Measurements from ENCODE around the gene SCARB1. TPM values are rescaled to one million over a fixed set of nuclear protein-coding genes. Genes with fewer than 3 reads are reported as not detected.
A peak's percentile ranks its signal among the peaks of the same experiment; 100 is the strongest.

The SCARB1 gene
- total RNA-seq, 2 experiments from 2014 or later = 36.2 to 38.1 TPM

DNA sequence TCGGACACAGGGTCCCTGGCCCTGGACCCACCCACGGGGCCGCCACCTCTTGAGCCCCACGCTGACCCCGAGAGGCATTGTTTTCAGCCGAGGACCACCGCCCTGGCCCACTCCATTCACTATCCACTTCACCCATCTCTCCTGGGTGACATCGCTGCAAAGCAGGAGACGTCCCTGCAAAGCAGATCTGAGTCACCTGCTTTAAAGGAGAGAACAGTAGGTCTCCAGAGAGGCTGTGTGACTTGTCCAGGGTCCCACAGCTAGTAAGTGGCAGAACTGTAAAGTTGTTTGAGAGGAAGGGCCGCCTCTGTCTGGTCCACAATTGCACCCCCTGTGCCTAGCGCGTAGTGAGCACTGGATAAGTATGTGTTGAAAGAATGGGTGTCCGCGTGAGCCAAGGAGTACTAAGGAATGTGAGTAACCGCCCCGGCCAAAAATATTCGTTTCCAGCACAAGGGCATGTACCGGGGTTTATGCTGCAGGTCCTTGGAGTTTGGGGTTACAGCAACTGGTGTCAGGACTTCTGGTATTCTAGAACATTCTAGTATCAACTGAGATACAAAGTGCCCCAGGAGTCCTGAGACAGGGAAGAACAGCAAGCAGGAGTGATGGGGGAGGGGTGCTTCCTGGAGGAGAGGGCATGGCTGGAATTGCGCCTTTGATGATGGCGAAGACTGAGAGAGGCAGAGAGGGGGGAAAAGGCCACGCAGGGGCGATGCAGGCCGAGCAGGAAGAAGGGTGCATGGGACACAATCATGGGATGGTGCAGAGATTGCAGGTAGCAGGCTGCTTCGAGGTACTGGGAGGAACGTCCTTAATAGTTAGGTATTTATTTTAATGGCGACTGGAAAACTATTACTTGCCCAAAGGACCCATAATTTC is 91.1 kb downstream of the SCARB1 start:
- Mint-ChIP-seq H3K27ac (no peak overlapping the region), H3K4me3 (no peak overlapping the region), H3K27me3 (peaks cover 20% of the 10 kb centered on the region), H3K4me1 (ENCODE audit: low read depth) (peaks cover 34% of the 10 kb centered on the region), H3K9me3 (peaks cover 4% of the 10 kb centered on the region), H3K36me3 (ENCODE audit: low read depth) (peaks cover 10% of the 10 kb centered on the region)
- CTCF ChIA-PET = interaction anchor here (0.6 to 3.0 kb wide), 24 partner anchors 10 to 900 kb away, joined by 3 to 17 read pairs (median 4); no protein-coding TSS in a partner anchor
- no peak for TF ChIP-seq CTCF (IDR thresholded peaks at IDR 0.05)
- intact Hi-C loops (cut with micrococcal nuclease) = loop anchor here (2.0 to 10.0 kb wide), 2 partner anchors 122 to 736 kb away; no protein-coding TSS in a partner anchor
- no peak for ATAC-seq
- POLR2A ChIA-PET = interaction anchor here (1.0 kb wide), 1 partner anchor 138 kb away, joined by 3 read pairs; no protein-coding TSS in a partner anchor
- DNase-seq = no peak

- CTCF ChIA-PET = interaction anchor here (0.6 to 3.0 kb wide), 31 partner anchors 10 to 899 kb away, joined by 3 to 17 read pairs (median 4); no protein-coding TSS in a partner anchor
- H3K27ac Mint-ChIP-seq = no peak overlapping the region
- peaks cover 20% of the 10 kb centered on the region for H3K27me3 Mint-ChIP-seq
- peak; percentile 92 for DNase-seq
- POLR2A ChIA-PET = no interaction called here
- H3K9me3 Mint-ChIP-seq = peaks cover 4% of the 10 kb centered on the region
- peaks cover 7% of the 10 kb centered on the region for H3K36me3 Mint-ChIP-seq (ENCODE audit: low read depth)
- no peak overlapping the region for H3K4me3 Mint-ChIP-seq
- peak; percentile 98 for TF ChIP-seq CTCF (IDR thresholded peaks at IDR 0.05)
- peaks cover 41% of the 10 kb centered on the region for H3K4me1 Mint-ChIP-seq (ENCODE audit: low read depth)
- peak; percentile 32 for ATAC-seq
- intact Hi-C loops (cut with micrococcal nuclease) = loop anchor here (2.0 to 10.0 kb wide), 2 partner anchors 123 to 735 kb away; no protein-coding TSS in a partner anchor
Observed at GRCh38 chr12:124771462-124772288, 92.0 kb downstream of the SCARB1 start.

DNA sequence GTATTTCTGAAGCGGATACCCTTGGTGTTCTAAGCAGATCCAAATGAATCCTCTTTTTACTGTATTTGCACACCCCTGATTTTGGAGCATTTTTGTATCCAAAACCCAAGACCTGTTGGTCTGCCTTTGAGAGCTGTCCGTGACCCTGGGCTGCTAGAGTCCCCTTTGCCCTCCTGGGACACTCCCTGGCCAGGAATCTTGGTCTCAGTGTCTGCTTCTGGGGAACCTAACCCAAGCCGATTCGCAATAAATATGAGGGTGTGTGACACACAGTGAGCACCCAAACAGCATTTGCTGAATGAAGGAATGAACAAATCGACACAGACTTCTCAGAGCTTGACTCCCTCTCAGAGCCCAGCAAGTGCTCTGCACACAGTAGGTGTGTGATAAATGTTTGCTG is 92.9 kb downstream of the SCARB1 start:
- DNase-seq (no peak), ATAC-seq (no peak)
- ChIA-PET POLR2A (no interaction called here), CTCF (interaction anchor here (1.0 to 3.0 kb wide), 12 partner anchors 9 to 738 kb away, joined by 3 to 17 read pairs (median 7); no protein-coding TSS in a partner anchor)
- Mint-ChIP-seq H3K27me3 (peaks cover 20% of the 10 kb centered on the region), H3K27ac (no peak overlapping the region), H3K9me3 (peaks cover 8% of the 10 kb centered on the region), H3K4me1 (ENCODE audit: low read depth) (peaks cover 42% of the 10 kb centered on the region), H3K36me3 (ENCODE audit: low read depth) (peaks cover 5% of the 10 kb centered on the region), H3K4me3 (no peak overlapping the region)
- intact Hi-C loops (cut with micrococcal nuclease) = loop anchor here (10.0 kb wide), 1 partner anchor 124 kb away; no protein-coding TSS in a partner anchor
- no peak for TF ChIP-seq CTCF (IDR thresholded peaks at IDR 0.05)

DNA sequence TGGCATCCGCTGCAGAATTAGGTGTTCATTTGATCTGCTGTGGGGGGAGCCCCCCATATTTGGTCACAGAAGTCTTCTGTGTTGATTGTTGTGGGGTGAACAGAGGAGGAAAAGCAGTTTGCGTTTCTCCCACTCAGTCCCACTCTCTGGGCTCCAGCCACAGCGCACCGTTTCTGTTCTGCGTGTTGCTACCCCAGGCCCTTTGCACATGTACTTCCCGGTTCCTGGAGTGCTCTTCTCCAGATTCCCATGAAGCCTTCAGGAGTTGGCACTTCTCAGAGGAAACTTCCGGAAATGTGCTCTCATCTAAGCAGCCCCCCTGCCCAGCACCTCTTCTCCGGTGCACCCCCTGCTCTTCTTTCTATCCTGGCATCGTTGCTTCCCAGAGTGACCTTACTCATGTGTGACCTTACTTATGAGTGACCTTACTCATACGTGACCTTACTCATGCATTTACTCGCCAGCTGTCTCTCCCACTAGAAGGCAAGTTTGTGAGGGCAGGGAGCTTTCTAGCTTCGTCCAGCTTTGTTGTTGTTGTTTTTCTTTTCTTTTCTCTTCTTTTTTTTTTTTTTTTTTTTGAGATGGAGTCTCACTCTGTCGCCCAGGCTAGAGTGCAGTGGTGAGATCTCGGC is 93.7 kb downstream of the SCARB1 start:
- no peak for TF ChIP-seq CTCF (IDR thresholded peaks at IDR 0.05)
- Mint-ChIP-seq H3K9me3 (peaks cover 11% of the 10 kb centered on the region), H3K4me3 (no peak overlapping the region), H3K4me1 (ENCODE audit: low read depth) (peaks cover 34% of the 10 kb centered on the region), H3K27ac (no peak overlapping the region), H3K36me3 (ENCODE audit: low read depth) (peaks cover under 1% of the 10 kb centered on the region), H3K27me3 (peaks cover 20% of the 10 kb centered on the region)
- intact Hi-C loops (cut with micrococcal nuclease) = loop anchor here (10.0 kb wide), 4 partner anchors 125 to 425 kb away; no protein-coding TSS in a partner anchor
- ChIA-PET CTCF (interaction anchor here (2.1 to 3.0 kb wide), 4 partner anchors 8 to 317 kb away, joined by 7 to 17 read pairs (median 10); no protein-coding TSS in a partner anchor), POLR2A (no interaction called here)
- DNase-seq = no peak
- no peak for ATAC-seq
